Activated naive CD4-positive, alpha-beta T cell treated with Interleukin-2 at 50 U/mL for 16 hours (primary cell): ENCODE results near the gene SOWAHA.

Experiments
- DNase-seq: peaks from one replicate; pipeline ENCODE4 v3.0.0-alpha.2; 2020

The SOWAHA gene

GRCh38 chr5:132812781-132813598 lies at the start of gene SOWAHA:
Gene SOWAHA, plus strand, starts transcription at chr5:132813302. Its CDS starts 320 bp downstream, at chr5:132813622.
- no peak for DNase-seq

- DNase-seq, result no peak
Observed at GRCh38 chr5:132764051-132764450, 49.1 kb upstream of the SOWAHA start.

GRCh38 chr5:132764671-132765238 lies 48.3 kb upstream of the SOWAHA start:
- DNase-seq, result no peak

- DNase-seq, result no peak
Observed at GRCh38 chr5:132765311-132766019, 47.6 kb upstream of the SOWAHA start.

- DNase-seq, result no peak
Observed at GRCh38 chr5:132766020-132766805, 46.9 kb upstream of the SOWAHA start.

GRCh38 chr5:132766806-132767055 lies 46.4 kb upstream of the SOWAHA start:
- DNase-seq, result no peak

GRCh38 chr5:132767150-132767549 lies 46.0 kb upstream of the SOWAHA start:
- no peak for DNase-seq

- DNase-seq, result no peak
Observed at GRCh38 chr5:132768485-132768868, 44.6 kb upstream of the SOWAHA start.

- DNase-seq, result no peak
Observed at GRCh38 chr5:132770476-132771159, 42.5 kb upstream of the SOWAHA start.

GRCh38 chr5:132771503-132771998 lies 41.6 kb upstream of the SOWAHA start:
- DNase-seq, result no peak

GRCh38 chr5:132772291-132773070 lies 40.6 kb upstream of the SOWAHA start:
- no peak for DNase-seq

GRCh38 chr5:132773114-132773513 lies 40.0 kb upstream of the SOWAHA start:
- no peak for DNase-seq

- DNase-seq, result no peak
Observed at GRCh38 chr5:132773601-132774355, 39.3 kb upstream of the SOWAHA start.

GRCh38 chr5:132774406-132774805 lies 38.7 kb upstream of the SOWAHA start:
- no peak for DNase-seq

GRCh38 chr5:132774896-132775295 lies 38.2 kb upstream of the SOWAHA start:
- DNase-seq, result no peak

- no peak for DNase-seq
Observed at GRCh38 chr5:132775476-132775961, 37.6 kb upstream of the SOWAHA start.

- no peak for DNase-seq
Observed at GRCh38 chr5:132776131-132776937, 36.8 kb upstream of the SOWAHA start.

GRCh38 chr5:132776938-132777208 lies 36.2 kb upstream of the SOWAHA start:
- no peak for DNase-seq

- peak; percentile 46 for DNase-seq
Observed at GRCh38 chr5:132777209-132778069, 35.7 kb upstream of the SOWAHA start, which contains the start of gene SEPTIN8. Gene SEPTIN8, minus strand, starts transcription at chr5:132777239. Its CDS starts 102 bp downstream, at chr5:132777137.
